Measurements from ENCODE around the gene EFHD2. TPM values are rescaled to one million over a fixed set of nuclear protein-coding genes. Genes with fewer than 3 reads are reported as not detected.
"Not testable (repeated sequence)": the region's sequence is repeated elsewhere in the genome, so short reads cannot be mapped to it uniquely, and the experiment has no call there.

Gene EFHD2
- polyA plus RNA-seq, 3 donors: 314 to 329 (median 323) TPM

DNA sequence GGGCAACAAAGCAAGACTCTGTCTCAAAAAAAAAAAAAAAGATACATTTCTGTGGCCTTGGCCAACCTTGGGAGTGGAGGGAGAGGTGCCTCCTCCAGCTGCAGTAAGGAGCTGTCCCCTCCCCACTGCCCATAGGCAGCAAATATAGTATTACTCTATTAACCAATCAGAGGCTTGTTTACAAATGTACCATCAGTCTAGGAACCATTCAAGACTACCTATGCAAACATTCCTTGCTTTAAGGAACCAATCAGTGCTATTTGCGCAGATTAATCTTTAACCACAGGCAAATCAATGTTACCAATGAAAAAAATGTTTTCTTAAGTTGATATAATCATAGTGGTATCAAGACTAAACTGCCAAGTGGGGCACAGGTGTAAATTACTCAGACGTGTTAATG is 47.9 kb downstream of the EFHD2 start:
- Mint-ChIP-seq H3K4me1 (peaks cover 9% of the 10 kb centered on the region), H3K27me3 (ENCODE audit: low read depth in 3 of 3) (peaks cover 1 to 3% (median 2%) of the 10 kb centered on the region in 3 donors), H3K4me3 (no peak overlapping the region), H3K36me3 (no peaks in the 10 kb centered on the region), H3K9me3 (no peaks in the 10 kb centered on the region), H3K27ac (peak overlapping the region in 1 of 7 donors; percentile 61)
- Histone ChIP-seq H3K9me3 (replicated peaks in 1 of 2; ENCODE audit: control insufficient read depth in 1 of 2, insufficient read depth in 1 of 2, low read length in 2 of 2) (no peaks in the 10 kb centered on the region), H2AFZ (ENCODE audit: insufficient read depth, low read depth, low read length, poor library complexity, severe bottlenecking) (no peak overlapping the region), H3K36me3 (replicated peaks in 1 of 2; ENCODE audit: control insufficient read depth in 1 of 2, insufficient read depth in 2 of 2, low read length in 2 of 2) (no peaks in the 10 kb centered on the region), H3K4me1 (ENCODE audit: control insufficient read depth in 1 of 2, insufficient read depth in 2 of 2, low read length in 2 of 2) (no peaks in the 10 kb centered on the region), H3K79me2 (ENCODE audit: insufficient read depth, low read length) (no peaks in the 10 kb centered on the region), H3K4me2 (replicated peaks; ENCODE audit: extremely low read depth, low read length, poor library complexity, severe bottlenecking) (no peak overlapping the region), H3K9ac (ENCODE audit: insufficient read depth, low read length, poor library complexity, severe bottlenecking) (no peak overlapping the region), H3K27me3 (ENCODE audit: control insufficient read depth in 2 of 2, insufficient read depth in 2 of 2, low read length in 2 of 2) (no peaks in the 10 kb centered on the region), H4K20me1 (ENCODE audit: insufficient read depth, low read length) (no peaks in the 10 kb centered on the region), H3K27ac (ENCODE audit: low read depth in 1 of 2, low read length in 2 of 2) (no peak overlapping the region), H3K4me3 (replicated peaks in 1 of 3; ENCODE audit: low read depth in 2 of 3, low read length in 3 of 3) (no peak overlapping the region)
- DNase-seq: no peak
- WGBS (ENCODE audit: insufficient coverage): no CpG with 5 or more reads among the region's 2 CpGs
- TF ChIP-seq CTCF (IDR thresholded peaks at IDR 0.05): no peak
- intact Hi-C loops (cut with micrococcal nuclease): no loop called here

DNA sequence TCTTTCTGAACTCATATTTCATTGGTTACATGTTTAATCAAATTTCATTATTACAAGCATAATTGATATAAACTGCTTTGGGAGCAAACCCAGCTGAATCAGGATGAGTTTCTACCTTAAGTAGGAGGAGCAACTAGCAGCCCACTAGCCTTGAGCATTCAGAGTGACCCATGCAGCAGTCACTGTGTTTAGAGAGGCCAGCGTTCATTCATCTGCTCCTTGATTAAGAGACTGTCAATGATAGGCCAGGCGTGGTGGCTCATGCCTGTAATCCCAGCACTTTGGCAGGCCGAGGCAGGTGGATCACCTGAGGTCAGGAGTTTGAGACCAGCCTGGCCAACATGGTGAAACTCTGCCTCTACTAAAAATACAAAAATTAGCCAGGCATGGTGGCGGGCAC is 48.7 kb downstream of the EFHD2 start:
- H3K79me2 ChIP-seq (ENCODE audit: insufficient read depth, low read length); DNase-seq; H3K27ac ChIP-seq (ENCODE audit: low read depth in 1 of 2, low read length in 2 of 2); H3K36me3 ChIP-seq (replicated peaks in 1 of 2; ENCODE audit: control insufficient read depth in 1 of 2, insufficient read depth in 2 of 2, low read length in 2 of 2); H3K36me3 Mint-ChIP-seq; H3K27me3 Mint-ChIP-seq (ENCODE audit: low read depth in 3 of 3); H3K4me3 Mint-ChIP-seq; intact Hi-C loops (cut with micrococcal nuclease); H3K9me3 ChIP-seq (replicated peaks in 1 of 2; ENCODE audit: control insufficient read depth in 1 of 2, insufficient read depth in 1 of 2, low read length in 2 of 2); H3K4me1 Mint-ChIP-seq; H3K9ac ChIP-seq (ENCODE audit: insufficient read depth, low read length, poor library complexity, severe bottlenecking); H3K4me3 ChIP-seq (replicated peaks in 1 of 3; ENCODE audit: low read depth in 2 of 3, low read length in 3 of 3); H3K4me2 ChIP-seq (replicated peaks; ENCODE audit: extremely low read depth, low read length, poor library complexity, severe bottlenecking); H3K4me1 ChIP-seq (ENCODE audit: control insufficient read depth in 1 of 2, insufficient read depth in 2 of 2, low read length in 2 of 2); H3K9me3 Mint-ChIP-seq; H3K27me3 ChIP-seq (ENCODE audit: control insufficient read depth in 2 of 2, insufficient read depth in 2 of 2, low read length in 2 of 2); H2AFZ ChIP-seq (ENCODE audit: insufficient read depth, low read depth, low read length, poor library complexity, severe bottlenecking); H4K20me1 ChIP-seq (ENCODE audit: insufficient read depth, low read length): not testable (repeated sequence)
- WGBS (ENCODE audit: insufficient coverage): no CpG with 5 or more reads among the region's 4 CpGs
- H3K27ac Mint-ChIP-seq: peak overlapping the region in 1 of 7 donors; percentile 50
